Adrenal gland (tissue), 5 donors: ENCODE data around the gene TBC1D30.

Experiments used
- CTCF ChIP-seq, 6 experiments: fragments of 450-650 bp in 4 of 6; fragments of 200-600 bp in 2 of 6; sonication (generic) in 1 of 6; IDR thresholded peaks; 1 replicate in 5 of 6; 2 replicates in 1 of 6; pipeline versions ENCODE4 v1.5.1 to v1.8.0; 2016 to 2021; ENCODE audit warnings: antibody characterized with exemption in 6 of 6, mild to moderate bottlenecking in 2 of 6, moderate library complexity in 1 of 6
- POLR2A ChIP-seq, 2 donors: fragments of 450-650 bp; IDR thresholded peaks; one replicate each; pipeline ENCODE4 v1.6.1; 2017; ENCODE audit warnings: antibody characterized with exemption in 2 of 2, mild to moderate bottlenecking in 2 of 2, moderate library complexity in 1 of 2
- donor health status: DM: no; HTN: no; CAD: no.

GRCh38 chr12:64883264-64884163, 59.1 kb downstream of the TBC1D30 start:
- TF ChIP-seq POLR2A (IDR thresholded peaks at IDR 0.05) (no peak), CTCF (IDR thresholded peaks at IDR 0.05) (no peak)
